Ectodermal cell (in vitro differentiated cells): ENCODE measurements around the gene DEFB128. TPM values are rescaled to one million over a fixed set of nuclear protein-coding genes. Genes with fewer than 3 reads are reported as not detected.
"Not testable (repeated sequence)": the region's sequence is repeated elsewhere in the genome, so short reads cannot be mapped to it uniquely, and the experiment has no call there.

Source experiments
- H3K27ac ChIP-seq: 2 replicates; pipeline ENCODE4 v1.7.0; 2013; ENCODE audit warnings: mild to moderate bottlenecking, low read depth, low read length; ENCODE audit not compliant: insufficient read depth, poor library complexity, severe bottlenecking
- H3K27me3 ChIP-seq: 2 replicates; pipeline ENCODE4 v1.7.0; 2013; ENCODE audit warnings: mild to moderate bottlenecking, low read length; ENCODE audit not compliant: insufficient read depth, control insufficient read depth, poor library complexity, severe bottlenecking
- H3K36me3 ChIP-seq: one replicate; pipeline ENCODE4 v1.7.0; 2013; ENCODE audit warnings: low read length; ENCODE audit not compliant: control insufficient read depth, insufficient read depth
- H3K4me1 ChIP-seq: one replicate; pipeline ENCODE4 v1.7.0; 2013; ENCODE audit warnings: low read length; ENCODE audit not compliant: control insufficient read depth, insufficient read depth
- H3K4me3 ChIP-seq: 2 replicates; pipeline ENCODE4 v1.7.0; 2013; ENCODE audit warnings: low read depth, low read length, control low read depth; ENCODE audit not compliant: insufficient read depth
- H3K9me3 ChIP-seq: 2 replicates; pipeline ENCODE4 v1.7.0; 2013; ENCODE audit warnings: mild to moderate bottlenecking, low read length, moderate library complexity; ENCODE audit not compliant: control insufficient read depth
- WGBS, 2 experiments: methylation state at CpG; one replicate each; pipeline ENCODE4 v1.1.7; 2013; ENCODE audit warnings: missing lambda C conversion rate in 2 of 2; 5-methylcytosine and 5-hydroxymethylcytosine counted together
- polyA plus RNA-seq, 4 experiments: library from polyadenylated mRNA; stranded (reverse); fragments of 50-300 nt; gene quantifications; one replicate each; pipeline ENCODE4 v1.2.3, GENCODE V29; 2013

The DEFB128 gene
- not detected for polyA plus RNA-seq (2013, experiment 1 of 4)
- polyA plus RNA-seq (2013, experiment 2 of 4) = not detected
- not detected for polyA plus RNA-seq (2013, experiment 3 of 4)
- not detected for polyA plus RNA-seq (2013, experiment 4 of 4)

DNA sequence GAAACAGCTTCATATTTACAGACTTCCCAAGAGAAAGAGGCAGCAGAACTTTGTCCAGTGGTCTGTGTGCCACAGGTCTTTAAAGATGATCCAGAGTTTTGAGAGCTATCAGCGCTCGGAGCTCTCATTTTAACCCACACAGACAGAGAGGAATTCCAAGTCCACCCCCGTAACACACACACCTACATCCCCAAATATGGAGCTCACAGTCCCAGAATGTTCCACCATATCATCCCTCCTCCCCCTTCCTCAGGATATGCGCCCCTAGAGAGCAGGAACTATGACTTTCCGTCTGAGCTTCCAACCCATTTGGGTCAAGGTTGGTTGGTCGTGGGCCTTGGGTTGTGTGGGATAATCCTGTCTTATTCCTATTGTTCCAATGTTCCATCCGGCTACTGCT, at the start of gene DEFB128:
Gene DEFB128 (minus strand): TSS at position 101 of the 400 bp plus-strand sequence. CDS start 88 bp downstream, at position 13.
- H3K27ac ChIP-seq = no peak within 1 kb of the TSS
- no peak within 1 kb of the TSS for H3K4me3 ChIP-seq
- no peaks in the 10 kb centered on the region for H3K27me3 ChIP-seq
- H3K4me1 ChIP-seq = no peaks in the 10 kb centered on the region
- H3K9me3 ChIP-seq = no peaks in the 10 kb centered on the region
- H3K36me3 ChIP-seq = no peaks in the 10 kb centered on the region
- 68 to 75% methylated on average over 6 to 7 of the region's 7 CpGs for WGBS, 2 experiments

DNA sequence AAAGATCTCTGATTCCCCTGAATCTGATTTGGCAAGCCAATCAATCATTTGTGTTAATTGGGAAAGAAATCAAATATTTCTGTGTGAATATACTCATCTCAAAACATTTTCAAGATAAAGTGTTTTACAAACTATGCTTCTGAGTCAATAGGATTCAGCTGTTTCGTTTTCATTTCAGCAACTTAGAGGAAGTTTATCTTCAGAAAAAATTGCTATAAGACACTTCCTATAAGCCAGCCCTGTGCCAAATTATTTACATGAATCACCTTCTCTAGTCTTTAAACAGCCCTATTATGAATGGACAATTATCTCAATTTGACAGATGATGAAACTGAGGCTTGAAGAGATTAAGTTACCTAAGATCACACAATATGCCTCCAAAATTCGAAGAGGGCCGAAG, 48.4 kb upstream of the DEFB128 start:
- peaks cover 10% of the 10 kb centered on the region for H3K27me3 ChIP-seq
- 87 to 90% methylated on average over 3 of the region's 3 CpGs for WGBS, 2 experiments
- no peaks in the 10 kb centered on the region for H3K36me3 ChIP-seq
- H3K27ac ChIP-seq = no peak overlapping the region
- H3K4me1 ChIP-seq = no peaks in the 10 kb centered on the region
- no peak overlapping the region for H3K4me3 ChIP-seq
- H3K9me3 ChIP-seq = no peaks in the 10 kb centered on the region

GRCh38 chr20:237489-237888, 48.0 kb upstream of the DEFB128 start:
- Histone ChIP-seq H3K36me3 (no peaks in the 10 kb centered on the region), H3K4me3 (no peak overlapping the region), H3K27me3 (peaks cover 6% of the 10 kb centered on the region), H3K4me1 (no peaks in the 10 kb centered on the region), H3K9me3 (no peaks in the 10 kb centered on the region), H3K27ac (no peak overlapping the region)
- 87 to 88% methylated on average over 4 of the region's 4 CpGs for WGBS, 2 experiments

- Histone ChIP-seq H3K27me3 (no peaks in the 10 kb centered on the region), H3K4me3 (no peak overlapping the region), H3K27ac (no peak overlapping the region), H3K4me1 (no peaks in the 10 kb centered on the region), H3K36me3 (no peaks in the 10 kb centered on the region), H3K9me3 (no peaks in the 10 kb centered on the region)
- 71 to 85% methylated on average over 1 of the region's 1 CpG for WGBS, 2 experiments
Measured at GRCh38 chr20:235891-236290, 46.4 kb upstream of the DEFB128 start.

DNA sequence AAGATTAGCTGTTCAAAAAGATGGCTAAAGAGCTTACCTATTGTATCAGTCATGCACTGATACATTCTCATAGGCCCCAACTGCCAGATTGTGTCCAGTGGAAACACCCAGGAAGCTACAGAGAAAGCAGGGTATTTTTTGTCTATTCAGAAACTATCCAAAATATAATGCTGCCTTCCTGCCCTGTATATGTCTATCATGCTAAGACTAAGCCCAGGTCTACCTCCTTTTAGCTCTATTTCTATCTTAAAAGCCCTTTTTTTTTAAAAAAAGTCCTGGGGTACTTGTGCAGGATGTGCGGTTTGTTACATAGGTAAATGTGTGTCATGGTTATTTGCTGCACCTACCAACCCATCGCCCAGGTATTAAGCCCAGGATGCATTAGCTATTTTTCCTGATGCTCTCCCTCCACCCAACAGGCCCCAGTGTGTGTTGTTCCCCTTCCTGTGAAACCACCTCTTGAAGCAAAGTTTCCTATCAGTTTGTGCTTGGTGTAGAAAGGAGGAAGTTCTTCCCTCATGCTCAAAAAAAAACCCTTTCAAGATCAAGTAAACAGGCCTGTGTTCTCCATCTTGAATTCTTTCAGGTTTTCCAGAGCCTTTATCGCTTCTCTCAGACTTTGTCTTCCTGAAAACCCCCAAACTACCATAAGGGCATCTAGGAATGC, 38.1 kb upstream of the DEFB128 start:
- Histone ChIP-seq H3K9me3 (no peaks in the 10 kb centered on the region), H3K36me3 (no peaks in the 10 kb centered on the region), H3K4me3 (no peak overlapping the region), H3K27me3 (peaks cover 10% of the 10 kb centered on the region), H3K27ac (no peak overlapping the region), H3K4me1 (no peaks in the 10 kb centered on the region)
- 84 to 85% methylated on average over 2 to 3 of the region's 3 CpGs for WGBS, 2 experiments

DNA sequence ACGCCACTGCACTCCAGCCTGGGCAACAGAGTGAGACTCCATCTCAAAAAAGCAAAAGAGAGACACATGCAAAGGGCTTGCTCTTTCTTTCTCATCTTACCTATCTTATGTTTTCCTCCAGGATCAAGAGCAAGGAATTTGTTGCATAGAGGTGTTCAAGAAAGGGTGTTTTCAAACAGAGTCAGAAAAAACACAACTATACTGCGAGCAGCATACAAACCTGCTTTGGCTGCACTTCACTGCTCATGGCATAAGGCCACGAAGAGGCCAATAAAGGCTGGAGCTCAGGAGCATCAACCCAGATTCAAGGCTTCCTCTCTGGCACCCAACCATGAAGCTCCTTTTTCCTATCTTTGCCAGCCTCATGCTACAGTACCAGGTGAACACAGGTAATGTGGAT, 37.4 kb upstream of the DEFB128 start, which contains the start of gene DEFB129:
Gene DEFB129 (plus strand): TSS at position 301 of the 400 bp plus-strand sequence. CDS start 31 bp downstream, at position 332.
- Histone ChIP-seq H3K4me3 (no peak within 1 kb of the TSS), H3K27me3 (peaks cover 15% of the 10 kb centered on the region), H3K27ac (no peak within 1 kb of the TSS), H3K4me1 (no peaks in the 10 kb centered on the region), H3K9me3 (no peaks in the 10 kb centered on the region), H3K36me3 (no peaks in the 10 kb centered on the region)
- 86 to 87% methylated on average over 3 of the region's 3 CpGs for WGBS, 2 experiments

DNA sequence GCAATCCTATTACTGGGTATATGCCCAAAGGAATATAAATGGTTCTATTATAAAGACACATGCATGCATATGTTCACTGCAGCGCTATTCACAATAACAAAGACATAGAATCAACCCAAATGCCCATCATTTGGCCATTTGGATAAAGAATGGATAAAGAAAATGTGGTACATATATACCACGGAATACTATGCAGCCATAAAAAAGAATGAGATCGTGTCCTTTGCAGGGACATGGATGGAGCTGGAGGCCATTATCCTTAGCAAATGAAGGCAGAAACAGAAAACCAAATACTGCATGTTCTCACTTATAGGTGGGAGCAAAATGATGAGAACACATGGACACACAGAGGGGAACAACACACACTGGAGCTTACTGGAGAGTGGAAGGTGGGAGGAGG, 36.4 kb upstream of the DEFB128 start:
- H3K4me3 ChIP-seq, H3K27ac ChIP-seq, H3K9me3 ChIP-seq, H3K4me1 ChIP-seq, H3K36me3 ChIP-seq: not testable (repeated sequence)
- WGBS, 2 experiments = 84 to 90% methylated on average over 2 to 3 of the region's 3 CpGs
- H3K27me3 ChIP-seq = peaks cover 18% of the 10 kb centered on the region

DNA sequence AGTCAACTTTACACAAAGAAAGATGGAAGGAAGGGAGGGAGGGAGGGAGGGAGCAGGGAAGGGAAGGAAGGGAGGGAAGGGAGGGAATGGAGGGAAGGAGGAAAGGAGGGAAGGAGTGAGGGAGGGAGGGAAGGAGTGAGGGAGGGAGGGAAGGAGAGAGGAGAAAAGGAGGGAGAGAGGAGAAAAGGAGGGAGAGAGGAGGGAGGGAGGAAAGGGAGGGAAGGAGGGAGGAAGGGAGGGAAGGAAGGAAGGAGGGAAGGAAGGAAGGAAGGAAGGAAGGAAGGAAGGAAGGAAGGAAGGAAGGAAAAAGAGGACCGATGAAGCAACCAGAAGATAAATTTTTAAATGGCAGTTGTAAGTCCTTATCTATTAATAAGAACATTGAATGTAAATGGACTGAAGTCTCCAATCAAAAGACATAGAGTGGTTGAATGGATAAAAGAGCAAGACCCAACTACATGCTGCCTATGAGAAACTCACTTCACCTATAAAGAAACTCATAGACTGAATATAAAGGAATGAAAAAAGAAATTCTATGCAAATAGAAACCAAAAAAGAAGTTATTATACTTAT, 31.8 kb upstream of the DEFB128 start:
- Histone ChIP-seq H3K27me3 (peaks cover 24% of the 10 kb centered on the region), H3K4me3 (no peak overlapping the region), H3K27ac (no peak overlapping the region), H3K9me3 (no peaks in the 10 kb centered on the region), H3K4me1 (no peaks in the 10 kb centered on the region), H3K36me3 (no peaks in the 10 kb centered on the region)
- 71 to 75% methylated on average over 1 of the region's 1 CpG for WGBS, 2 experiments

- Histone ChIP-seq H3K9me3 (no peaks in the 10 kb centered on the region), H3K27ac (no peak overlapping the region), H3K27me3 (peaks cover 24% of the 10 kb centered on the region), H3K36me3 (no peaks in the 10 kb centered on the region), H3K4me1 (no peaks in the 10 kb centered on the region), H3K4me3 (no peak overlapping the region)
- 0 to 5% methylated on average over 1 of the region's 1 CpG for WGBS, 2 experiments
Measured at GRCh38 chr20:219290-220115, 30.0 kb upstream of the DEFB128 start.

- Histone ChIP-seq H3K9me3 (no peaks in the 10 kb centered on the region), H3K4me3 (no peak overlapping the region), H3K36me3 (no peaks in the 10 kb centered on the region), H3K27me3 (peaks cover 26% of the 10 kb centered on the region), H3K4me1 (no peaks in the 10 kb centered on the region), H3K27ac (no peak overlapping the region)
- no CpG with 5 or more reads among the region's 1 CpG for WGBS, 2 experiments
Measured at GRCh38 chr20:217266-217665, 27.8 kb upstream of the DEFB128 start.
